Measurements from ENCODE around the gene NOS2.

GRCh38 chr17:27754549-27754948 is 45.8 kb downstream of the NOS2 start:
- TF ChIP-seq POLR2A (IDR thresholded peaks at IDR 0.05): no peak
- TF ChIP-seq CTCF (IDR thresholded peaks at IDR 0.05): no peak
